ENCODE measurements around the gene FAM83G. TPM values are rescaled to one million over a fixed set of nuclear protein-coding genes. Genes with fewer than 3 reads are reported as not detected.

FAM83G gene
- total RNA-seq, 1 experiment from 2014 or later = 38.7 TPM

DNA sequence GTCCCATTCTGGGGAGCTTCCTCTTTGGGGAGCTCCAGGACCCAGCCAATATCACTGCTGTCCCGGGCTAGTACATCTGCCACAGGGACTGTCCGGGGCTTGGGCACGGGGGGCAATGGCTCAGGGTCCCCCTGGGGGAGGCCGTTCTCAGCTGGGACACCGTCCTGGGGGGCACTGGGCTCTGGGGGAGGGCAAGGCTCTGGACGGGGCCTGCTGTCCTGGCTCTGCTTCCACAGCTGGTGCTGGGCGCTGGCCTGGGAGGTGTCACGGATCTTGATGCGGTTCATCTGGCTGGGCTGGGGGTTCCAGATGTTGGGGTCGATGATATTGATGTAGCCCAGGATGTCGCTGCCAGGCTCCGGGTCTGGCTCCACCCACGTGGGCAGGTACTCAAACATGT lies 26.5 kb downstream of the FAM83G start:
- Mint-ChIP-seq H3K27me3 (ENCODE audit: low read depth) (no peaks in the 10 kb centered on the region), H3K9me3 (no peaks in the 10 kb centered on the region), H3K4me1 (peaks cover 9 to 11% of the 10 kb centered on the region in 2 experiments), H3K36me3 (ENCODE audit: insufficient read depth in 1 of 3, low read depth in 3 of 3) (peaks cover 24 to 52% (median 42%) of the 10 kb centered on the region in 3 experiments; a peak in 6 of 7 replicates), H3K27ac (no peak overlapping the region), H3K4me3 (no peak overlapping the region)
- Histone ChIP-seq H2BK20ac (ENCODE audit: low read depth, low read length, poor library complexity, severe bottlenecking) (no peak overlapping the region), H4K20me1 (ENCODE audit: control insufficient read depth, insufficient read depth, insufficient read length) (no peaks in the 10 kb centered on the region), H3K4ac (ENCODE audit: low read depth, low read length) (no peak overlapping the region), H4K5ac (ENCODE audit: insufficient read length, low read depth, low read length) (no peak overlapping the region), H3K4me2 (ENCODE audit: insufficient read depth, insufficient read length, low read length) (no peak overlapping the region), H2BK5ac (ENCODE audit: insufficient read length, low read length) (no peak overlapping the region), H3K27ac (ENCODE audit: insufficient read length, low read depth, low read length) (no peak overlapping the region), H2AK5ac (ENCODE audit: insufficient read length, low read length) (no peak overlapping the region), H2BK12ac (ENCODE audit: insufficient read length, low read depth, low read length) (no peak overlapping the region), H4K91ac (ENCODE audit: insufficient read length, low read depth, low read length) (no peak overlapping the region), H3K23ac (ENCODE audit: insufficient read length, low read depth, low read length) (no peak overlapping the region), H3K79me2 (ENCODE audit: insufficient read depth, low read length) (no peaks in the 10 kb centered on the region), H3K9ac (ENCODE audit: extremely low read depth, insufficient read length, low read length) (no peak overlapping the region), H3T11ph (ENCODE audit: low read length) (no peak overlapping the region), H4K8ac (replicated peaks; ENCODE audit: insufficient read length, low read depth, low read length) (no peak overlapping the region), H3K23me2 (ENCODE audit: insufficient read length, low read depth, low read length, poor library complexity, severe bottlenecking) (no peaks in the 10 kb centered on the region), H3K18ac (ENCODE audit: insufficient read length, low read depth, low read length) (no peak overlapping the region), H2AFZ (ENCODE audit: low read length) (no peak overlapping the region), H3K56ac (ENCODE audit: insufficient read length, low read depth, low read length) (no peak overlapping the region), H2BK120ac (ENCODE audit: low read depth, low read length, poor library complexity, severe bottlenecking) (no peak overlapping the region), H3K27me3 (ENCODE audit: insufficient read depth, low read length) (no peaks in the 10 kb centered on the region), H3K79me1 (ENCODE audit: insufficient read depth, low read depth, low read length, poor library complexity, severe bottlenecking) (no peaks in the 10 kb centered on the region), H3K9me3 (ENCODE audit: control insufficient read depth, low read depth, low read length) (no peaks in the 10 kb centered on the region), H3K14ac (ENCODE audit: insufficient read depth, low read length) (no peak overlapping the region), H2BK15ac (ENCODE audit: low read depth, low read length) (no peak overlapping the region), H3K4me1 (ENCODE audit: insufficient read depth, low read length) (no peaks in the 10 kb centered on the region)
- no peak for DNase-seq
- TF ChIP-seq, protein P1, sequence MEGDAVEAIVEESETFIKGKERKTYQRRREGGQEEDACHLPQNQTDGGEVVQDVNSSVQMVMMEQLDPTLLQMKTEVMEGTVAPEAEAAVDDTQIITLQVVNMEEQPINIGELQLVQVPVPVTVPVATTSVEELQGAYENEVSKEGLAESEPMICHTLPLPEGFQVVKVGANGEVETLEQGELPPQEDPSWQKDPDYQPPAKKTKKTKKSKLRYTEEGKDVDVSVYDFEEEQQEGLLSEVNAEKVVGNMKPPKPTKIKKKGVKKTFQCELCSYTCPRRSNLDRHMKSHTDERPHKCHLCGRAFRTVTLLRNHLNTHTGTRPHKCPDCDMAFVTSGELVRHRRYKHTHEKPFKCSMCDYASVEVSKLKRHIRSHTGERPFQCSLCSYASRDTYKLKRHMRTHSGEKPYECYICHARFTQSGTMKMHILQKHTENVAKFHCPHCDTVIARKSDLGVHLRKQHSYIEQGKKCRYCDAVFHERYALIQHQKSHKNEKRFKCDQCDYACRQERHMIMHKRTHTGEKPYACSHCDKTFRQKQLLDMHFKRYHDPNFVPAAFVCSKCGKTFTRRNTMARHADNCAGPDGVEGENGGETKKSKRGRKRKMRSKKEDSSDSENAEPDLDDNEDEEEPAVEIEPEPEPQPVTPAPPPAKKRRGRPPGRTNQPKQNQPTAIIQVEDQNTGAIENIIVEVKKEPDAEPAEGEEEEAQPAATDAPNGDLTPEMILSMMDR (conservative IDR thresholded peaks at IDR 0.05) = no peak
- no CpG with 5 or more reads among the region's 13 CpGs for WGBS (ENCODE audit: extremely low coverage, insufficient read length, low lambda C conversion rate)
